Measurements from ENCODE around the gene ATP6V0A1. TPM values are rescaled to one million over a fixed set of nuclear protein-coding genes. Genes with fewer than 3 reads are reported as not detected.

The ATP6V0A1 gene
- polyA plus RNA-seq, 1 donor from 2014 or later: 92.1 TPM

- Histone ChIP-seq H3K27me3 (ENCODE audit: insufficient read depth, low read depth, low read length) (no peaks in the 10 kb centered on the region), H3F3A (ENCODE audit: insufficient read depth, low read length, poor library complexity, severe bottlenecking) (no peaks in the 10 kb centered on the region), H3K4me2 (ENCODE audit: low read length) (peak overlapping the region; percentile 93), H3K4me3 (ENCODE audit: low read length) (peak overlapping the region; percentile 89), H3K36me3 (ENCODE audit: insufficient read depth, low read length) (no peaks in the 10 kb centered on the region), H3K9me2 (ENCODE audit: insufficient read depth, low read length) (no peaks in the 10 kb centered on the region), H3K9me3 (ENCODE audit: low read length) (no peaks in the 10 kb centered on the region), H2AFZ (ENCODE audit: low read depth, low read length) (peak overlapping the region; percentile 28), H3K27ac (ENCODE audit: low read length) (peak overlapping the region; percentile 98), H4K20me1 (ENCODE audit: insufficient read depth) (no peaks in the 10 kb centered on the region), H3K79me2 (replicated peaks; ENCODE audit: insufficient read depth, low read length) (peaks cover 41% of the 10 kb centered on the region), H3K9ac (ENCODE audit: low read length) (peak overlapping the region; percentile 97)
- TF ChIP-seq RAD21 (conservative IDR thresholded peaks at IDR 0.05): no peak
- TF ChIP-seq CTCF (IDR thresholded peaks at IDR 0.05; ENCODE audit: poor library complexity, severe bottlenecking): no peak
- no peak for TF ChIP-seq MXI1 (conservative IDR thresholded peaks at IDR 0.05; ENCODE audit: poor library complexity, severe bottlenecking)
- no peak for TF ChIP-seq EZH2 (IDR thresholded peaks at IDR 0.05; ENCODE audit: borderline replicate concordance, insufficient read depth, low read length, poor library complexity, severe bottlenecking)
- TF ChIP-seq TAF1 (IDR thresholded peaks at IDR 0.05; ENCODE audit: low read depth): no peak
- no peak for TF ChIP-seq EP300 (conservative IDR thresholded peaks at IDR 0.05; ENCODE audit: poor library complexity, severe bottlenecking)
- no peak for TF ChIP-seq SMC3 (conservative IDR thresholded peaks at IDR 0.05; ENCODE audit: poor library complexity)
- TF ChIP-seq POLR2AphosphoS5 (IDR thresholded peaks at IDR 0.05): no peak
- TF ChIP-seq REST (IDR thresholded peaks at IDR 0.05; ENCODE audit: borderline replicate concordance): no peak
Observed at GRCh38 chr17:42460371-42460770, 1.7 kb downstream of the ATP6V0A1 start.

- H4K20me1 ChIP-seq (ENCODE audit: insufficient read depth): no peaks in the 10 kb centered on the region
- peaks cover 41% of the 10 kb centered on the region for H3K79me2 ChIP-seq (replicated peaks; ENCODE audit: insufficient read depth, low read length)
- H3K4me3 ChIP-seq (ENCODE audit: low read length): peak overlapping the region; percentile 24
- no peak overlapping the region for H3K27ac ChIP-seq (ENCODE audit: low read length)
- TF ChIP-seq MXI1 (conservative IDR thresholded peaks at IDR 0.05; ENCODE audit: poor library complexity, severe bottlenecking): no peak
- TF ChIP-seq TAF1 (IDR thresholded peaks at IDR 0.05; ENCODE audit: low read depth): no peak
- no peak for TF ChIP-seq CTCF (IDR thresholded peaks at IDR 0.05; ENCODE audit: poor library complexity, severe bottlenecking)
- TF ChIP-seq SMC3 (conservative IDR thresholded peaks at IDR 0.05; ENCODE audit: poor library complexity): no peak
- TF ChIP-seq POLR2AphosphoS5 (IDR thresholded peaks at IDR 0.05): no peak
- TF ChIP-seq RAD21 (conservative IDR thresholded peaks at IDR 0.05): no peak
- TF ChIP-seq EP300 (conservative IDR thresholded peaks at IDR 0.05; ENCODE audit: poor library complexity, severe bottlenecking): no peak
- no peak for TF ChIP-seq REST (IDR thresholded peaks at IDR 0.05; ENCODE audit: borderline replicate concordance)
- no peak for TF ChIP-seq EZH2 (IDR thresholded peaks at IDR 0.05; ENCODE audit: borderline replicate concordance, insufficient read depth, low read length, poor library complexity, severe bottlenecking)
- no peak overlapping the region for H3K9ac ChIP-seq (ENCODE audit: low read length)
- H3K27me3 ChIP-seq (ENCODE audit: insufficient read depth, low read depth, low read length): no peaks in the 10 kb centered on the region
- peaks cover 5% of the 10 kb centered on the region for H3K36me3 ChIP-seq (ENCODE audit: insufficient read depth, low read length)
- no peaks in the 10 kb centered on the region for H3F3A ChIP-seq (ENCODE audit: insufficient read depth, low read length, poor library complexity, severe bottlenecking)
- no peak overlapping the region for H2AFZ ChIP-seq (ENCODE audit: low read depth, low read length)
- H3K9me2 ChIP-seq (ENCODE audit: insufficient read depth, low read length): no peaks in the 10 kb centered on the region
- no peaks in the 10 kb centered on the region for H3K9me3 ChIP-seq (ENCODE audit: low read length)
- H3K4me2 ChIP-seq (ENCODE audit: low read length): no peak overlapping the region
Observed at GRCh38 chr17:42463976-42464400, 5.3 kb downstream of the ATP6V0A1 start.

All from neural cell (in vitro differentiated cells).